Ovary (tissue), 3 donors: ENCODE data around the gene HMSD.

Experiments used
- POLR2A ChIP-seq: fragments of 450-650 bp; IDR thresholded peaks from one replicate; pipeline ENCODE4 v1.6.1; 2017; ENCODE audit warnings: antibody characterized with exemption, mild to moderate bottlenecking, moderate library complexity
- TF ChIP-seq, protein P1 (sequence below), 3 donors: fragments of 450-650 bp in 2 of 3; fragments of 200-600 bp in 1 of 3; IDR thresholded peaks; one replicate each; pipeline versions ENCODE4 v1.5.1 to v1.8.0; 2016 to 2022; ENCODE audit warnings: antibody characterized with exemption in 3 of 3, mild to moderate bottlenecking in 1 of 3
- donor health status: DM: no; HTN: no; CAD: no.

DNA sequence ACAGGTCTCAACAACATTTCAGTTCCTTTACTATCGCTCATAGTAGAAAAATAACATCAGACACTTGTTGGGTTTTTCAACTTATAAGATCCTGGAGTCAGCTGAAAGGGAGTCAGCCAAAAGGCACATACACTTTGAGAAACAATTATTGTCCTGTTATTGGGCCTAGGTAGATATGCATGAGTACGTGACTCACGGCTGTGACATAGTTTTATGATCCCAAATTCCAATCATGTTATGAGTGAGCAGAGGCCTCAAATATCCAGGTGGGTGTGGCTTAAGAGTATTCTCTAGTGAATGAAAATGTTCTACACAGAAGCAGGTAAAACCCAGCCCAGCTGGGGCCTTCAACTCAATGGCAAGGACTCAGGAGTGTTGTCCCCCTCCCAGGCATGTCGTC lies 47.9 kb downstream of the HMSD start:
- TF ChIP-seq POLR2A, result no peak
- TF ChIP-seq, protein P1, sequence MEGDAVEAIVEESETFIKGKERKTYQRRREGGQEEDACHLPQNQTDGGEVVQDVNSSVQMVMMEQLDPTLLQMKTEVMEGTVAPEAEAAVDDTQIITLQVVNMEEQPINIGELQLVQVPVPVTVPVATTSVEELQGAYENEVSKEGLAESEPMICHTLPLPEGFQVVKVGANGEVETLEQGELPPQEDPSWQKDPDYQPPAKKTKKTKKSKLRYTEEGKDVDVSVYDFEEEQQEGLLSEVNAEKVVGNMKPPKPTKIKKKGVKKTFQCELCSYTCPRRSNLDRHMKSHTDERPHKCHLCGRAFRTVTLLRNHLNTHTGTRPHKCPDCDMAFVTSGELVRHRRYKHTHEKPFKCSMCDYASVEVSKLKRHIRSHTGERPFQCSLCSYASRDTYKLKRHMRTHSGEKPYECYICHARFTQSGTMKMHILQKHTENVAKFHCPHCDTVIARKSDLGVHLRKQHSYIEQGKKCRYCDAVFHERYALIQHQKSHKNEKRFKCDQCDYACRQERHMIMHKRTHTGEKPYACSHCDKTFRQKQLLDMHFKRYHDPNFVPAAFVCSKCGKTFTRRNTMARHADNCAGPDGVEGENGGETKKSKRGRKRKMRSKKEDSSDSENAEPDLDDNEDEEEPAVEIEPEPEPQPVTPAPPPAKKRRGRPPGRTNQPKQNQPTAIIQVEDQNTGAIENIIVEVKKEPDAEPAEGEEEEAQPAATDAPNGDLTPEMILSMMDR (IDR thresholded peaks at IDR 0.05), result no peak
